ENCODE data around the gene CNOT10.
"Not testable (repeated sequence)": the region's sequence is repeated elsewhere in the genome, so short reads cannot be mapped to it uniquely, and the experiment has no call there.

The CNOT10 gene

DNA sequence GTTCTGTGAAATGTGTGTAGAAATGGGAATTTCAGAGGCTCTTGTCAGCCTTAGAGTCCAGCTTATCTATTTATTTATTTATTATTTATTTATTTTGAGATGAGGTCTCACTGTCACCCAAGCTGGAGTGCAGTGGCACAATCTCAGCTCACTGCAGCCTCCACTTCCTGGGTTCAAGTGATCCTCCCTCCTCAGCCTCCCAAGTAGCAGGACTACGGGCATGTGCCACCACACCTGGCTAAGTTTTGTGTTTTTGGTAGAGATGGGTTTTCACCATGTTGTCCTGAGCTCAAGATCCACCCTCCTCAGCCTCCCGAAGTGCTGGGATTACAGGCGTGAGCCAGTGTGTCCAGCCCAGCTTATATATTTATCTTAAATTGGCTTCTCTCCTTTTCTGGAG, 11.5 kb downstream of the CNOT10 start:
- DNase-seq (ENCODE audit: low read depth in 2 of 2): no peak

- DNase-seq (ENCODE audit: low read depth in 2 of 2): no peak
Observed at GRCh38 chr3:32698506-32698905, 13.5 kb downstream of the CNOT10 start.

GRCh38 chr3:32699429-32699828, 14.4 kb downstream of the CNOT10 start:
- no peak for DNase-seq (ENCODE audit: low read depth in 2 of 2)

GRCh38 chr3:32700244-32700643, 15.3 kb downstream of the CNOT10 start:
- DNase-seq (ENCODE audit: low read depth in 2 of 2): no peak

DNA sequence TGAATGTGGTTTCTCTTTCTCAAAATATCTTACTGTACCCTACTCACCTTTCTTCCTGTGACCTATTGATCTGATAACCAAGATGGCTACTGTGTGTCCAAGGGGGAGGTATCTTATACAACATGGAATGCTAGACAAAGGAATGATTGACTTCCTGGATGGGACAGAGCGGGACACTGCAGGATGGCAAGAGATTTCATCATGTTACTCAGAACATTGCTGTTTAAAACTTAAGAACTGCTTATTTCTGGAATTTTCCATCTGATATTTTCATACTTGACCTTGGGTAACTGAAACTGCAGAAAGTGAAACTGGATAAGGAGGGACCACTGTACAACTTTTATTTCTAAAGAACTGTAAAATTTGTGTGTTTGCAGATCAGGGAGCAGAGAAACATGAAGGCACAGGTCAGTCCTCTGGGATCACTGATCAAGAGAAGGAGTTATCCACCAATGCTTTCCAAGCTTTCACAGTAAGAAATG, 18.5 kb downstream of the CNOT10 start:
- DNase-seq (ENCODE audit: low read depth in 2 of 2): no peak

DNA sequence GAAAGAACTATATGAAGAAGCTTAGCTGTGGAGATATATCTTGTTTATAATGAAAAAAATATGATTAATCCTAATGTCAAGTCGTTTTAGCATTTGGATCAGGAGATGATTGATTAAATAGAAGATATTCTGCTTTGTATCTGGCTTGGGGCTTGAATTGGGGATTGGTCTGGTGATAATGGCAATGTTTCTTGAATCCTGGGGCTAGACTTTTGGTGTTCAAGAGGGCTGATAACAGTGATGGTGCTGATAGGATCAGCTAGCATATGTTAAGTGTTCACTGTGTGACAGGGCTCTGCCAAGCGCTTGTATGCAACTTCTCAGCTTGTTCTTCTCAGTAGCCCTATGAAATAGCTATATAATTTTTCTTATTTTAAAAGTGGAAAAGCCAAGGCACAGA, 20.2 kb downstream of the CNOT10 start:
- no peak for DNase-seq (ENCODE audit: low read depth in 2 of 2)

- no peak for DNase-seq (ENCODE audit: low read depth in 2 of 2)
Observed at GRCh38 chr3:32706348-32707025, 21.5 kb downstream of the CNOT10 start.

GRCh38 chr3:32707026-32707370, 22.0 kb downstream of the CNOT10 start:
- no peak for DNase-seq (ENCODE audit: low read depth in 2 of 2)

- DNase-seq (ENCODE audit: low read depth in 2 of 2): no peak
Observed at GRCh38 chr3:32708672-32709283, 23.8 kb downstream of the CNOT10 start.

DNA sequence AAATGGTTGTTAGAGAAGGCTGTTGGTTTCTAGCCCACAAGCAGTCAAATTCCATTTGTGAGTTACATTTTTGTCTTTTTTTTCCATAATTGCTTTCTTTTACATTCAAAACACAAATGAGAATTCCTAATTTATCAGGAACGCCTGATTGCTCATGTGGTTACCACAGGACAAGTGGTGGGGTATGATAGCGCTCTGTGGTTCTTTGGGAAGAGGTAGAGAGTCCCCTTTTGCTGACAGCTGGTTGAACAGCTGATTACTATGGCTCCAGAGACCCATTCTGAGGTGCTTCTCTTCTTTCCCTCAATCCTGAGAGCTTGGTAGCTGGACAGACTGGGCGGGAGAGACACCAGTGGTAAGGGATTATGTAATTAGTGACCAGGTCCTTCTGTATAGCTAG, 24.4 kb downstream of the CNOT10 start:
- DNase-seq (ENCODE audit: low read depth in 2 of 2): no peak

GRCh38 chr3:32712506-32713055, 27.6 kb downstream of the CNOT10 start:
- no peak for DNase-seq (ENCODE audit: low read depth in 2 of 2)

DNA sequence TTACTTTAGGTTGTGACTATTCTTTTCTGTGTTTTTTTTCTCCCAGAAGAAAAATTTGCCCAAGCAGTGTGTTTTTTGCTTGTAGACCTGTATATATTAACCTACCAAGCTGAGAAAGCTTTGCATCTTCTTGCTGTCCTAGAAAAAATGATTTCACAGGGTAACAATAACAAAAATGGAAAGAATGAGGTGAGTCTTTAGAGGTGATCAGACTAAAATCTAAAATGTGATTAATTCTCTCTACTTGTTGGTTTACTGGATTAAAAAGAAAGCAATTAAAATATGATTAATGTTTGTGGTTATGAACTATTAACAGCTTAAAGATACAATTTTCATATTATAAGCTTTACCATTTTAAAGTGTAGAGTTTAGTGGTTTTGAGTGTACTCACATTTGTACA, 28.2 kb downstream of the CNOT10 start:
- no peak for DNase-seq (ENCODE audit: low read depth in 2 of 2)

DNA sequence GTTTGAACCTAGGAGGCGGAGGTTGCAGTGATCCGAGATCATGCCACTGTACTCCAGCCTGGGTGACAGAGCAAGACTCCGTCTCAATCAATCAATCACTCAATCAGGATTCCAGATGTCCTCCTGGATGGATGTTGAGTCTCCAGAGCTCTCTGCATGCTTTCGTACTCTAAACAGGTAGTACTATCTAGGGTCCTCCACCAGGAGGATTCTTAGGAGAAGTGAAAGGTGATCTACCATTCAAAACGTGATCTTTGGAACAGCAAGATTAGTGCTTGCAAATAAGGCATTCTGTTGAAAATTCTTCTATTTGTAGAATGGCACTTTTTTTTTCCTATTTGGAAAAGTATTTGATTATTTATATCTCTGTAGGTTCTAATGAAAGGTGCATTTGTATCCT, 34.3 kb downstream of the CNOT10 start:
- no peak for DNase-seq (ENCODE audit: low read depth in 2 of 2)

GRCh38 chr3:32719931-32720330, 34.9 kb downstream of the CNOT10 start:
- DNase-seq (ENCODE audit: low read depth in 2 of 2): no peak

GRCh38 chr3:32725721-32726120, 40.7 kb downstream of the CNOT10 start:
- DNase-seq (ENCODE audit: low read depth in 2 of 2): no peak

- DNase-seq (ENCODE audit: low read depth in 2 of 2): no peak
Observed at GRCh38 chr3:32733631-32734229, 48.7 kb downstream of the CNOT10 start.

DNA sequence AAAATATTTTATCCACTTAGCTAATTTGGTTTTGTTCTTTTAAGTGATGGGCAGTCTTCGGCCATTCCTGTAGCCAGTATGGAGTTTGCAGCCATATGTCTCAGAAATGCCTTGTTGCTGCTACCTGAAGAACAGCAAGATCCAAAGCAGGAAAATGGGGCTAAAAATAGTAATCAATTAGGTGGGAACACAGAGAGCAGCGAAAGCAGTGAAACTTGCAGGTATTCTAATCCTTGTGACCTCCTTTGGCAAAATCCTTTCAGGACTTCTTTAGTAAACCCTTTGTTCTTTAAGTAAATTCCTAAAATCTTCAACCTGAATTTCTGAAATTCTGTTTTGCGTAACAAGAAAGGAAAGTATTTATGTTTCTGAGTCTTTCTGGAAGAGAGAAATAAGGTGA, 49.8 kb downstream of the CNOT10 start:
- DNase-seq (ENCODE audit: low read depth in 2 of 2): no peak

DNA sequence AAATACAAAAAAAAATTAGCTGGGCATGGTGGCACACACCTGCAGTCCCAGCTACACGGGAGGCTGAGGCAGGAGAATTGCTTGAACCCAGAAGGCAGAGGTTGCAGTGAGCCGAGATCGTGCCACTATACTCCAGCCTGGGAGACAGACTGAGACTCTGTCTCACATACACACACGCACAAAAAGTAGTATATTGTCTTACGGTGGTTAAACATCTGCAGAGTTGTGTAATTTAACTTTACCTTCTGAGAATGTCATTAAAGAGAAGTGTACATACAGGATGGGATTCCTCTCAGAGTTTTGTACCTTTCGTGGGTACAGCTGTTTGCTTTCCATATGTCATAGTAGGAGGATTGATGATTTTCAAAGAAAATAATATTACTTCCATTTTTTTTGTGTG, 58.5 kb downstream of the CNOT10 start:
- not testable (repeated sequence) for DNase-seq (ENCODE audit: low read depth in 2 of 2)

DNA sequence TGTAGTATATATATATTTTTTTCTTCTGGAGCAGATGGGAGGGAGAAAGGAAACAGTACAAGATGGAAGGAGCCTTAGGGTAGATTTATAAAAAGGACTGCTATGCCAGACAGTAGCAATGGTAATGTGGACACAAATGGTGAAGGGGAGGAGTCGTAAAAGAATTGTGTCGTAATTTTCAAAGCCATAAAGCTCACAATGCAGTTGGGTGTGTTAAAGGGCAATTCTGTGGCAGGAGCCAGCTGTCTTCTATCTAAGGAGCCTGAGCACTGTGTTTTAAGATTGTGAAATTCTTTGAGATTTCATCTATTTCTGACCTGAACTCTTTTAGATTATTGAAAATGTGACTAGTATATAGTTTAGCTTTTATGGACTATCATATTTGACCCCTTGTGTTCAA, 58.9 kb downstream of the CNOT10 start:
- DNase-seq (ENCODE audit: low read depth in 2 of 2): no peak

- DNase-seq (ENCODE audit: low read depth in 2 of 2): no peak
Observed at GRCh38 chr3:32751377-32751776, 66.4 kb downstream of the CNOT10 start.

DNA sequence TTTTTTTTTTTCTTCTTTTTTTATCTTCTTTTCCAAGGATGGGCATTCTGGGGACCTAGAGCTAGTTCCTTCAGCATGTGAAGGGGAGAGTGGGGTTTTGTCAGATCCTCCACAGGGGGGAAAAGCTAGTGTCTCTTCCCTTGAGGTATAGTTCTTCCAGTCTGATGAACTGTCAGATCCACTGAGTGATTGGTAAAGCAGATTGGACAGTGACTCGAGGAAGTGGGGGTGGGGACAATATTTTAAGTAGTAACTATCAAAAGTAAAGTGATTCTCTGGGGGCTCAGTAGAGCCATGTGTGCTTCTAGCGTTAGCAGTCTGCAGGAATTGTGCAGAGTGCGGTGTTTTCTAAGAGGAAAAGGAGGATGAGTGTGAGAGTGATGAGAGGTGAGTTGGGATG, 70.8 kb downstream of the CNOT10 start:
- no peak for DNase-seq (ENCODE audit: low read depth in 2 of 2)

DNA sequence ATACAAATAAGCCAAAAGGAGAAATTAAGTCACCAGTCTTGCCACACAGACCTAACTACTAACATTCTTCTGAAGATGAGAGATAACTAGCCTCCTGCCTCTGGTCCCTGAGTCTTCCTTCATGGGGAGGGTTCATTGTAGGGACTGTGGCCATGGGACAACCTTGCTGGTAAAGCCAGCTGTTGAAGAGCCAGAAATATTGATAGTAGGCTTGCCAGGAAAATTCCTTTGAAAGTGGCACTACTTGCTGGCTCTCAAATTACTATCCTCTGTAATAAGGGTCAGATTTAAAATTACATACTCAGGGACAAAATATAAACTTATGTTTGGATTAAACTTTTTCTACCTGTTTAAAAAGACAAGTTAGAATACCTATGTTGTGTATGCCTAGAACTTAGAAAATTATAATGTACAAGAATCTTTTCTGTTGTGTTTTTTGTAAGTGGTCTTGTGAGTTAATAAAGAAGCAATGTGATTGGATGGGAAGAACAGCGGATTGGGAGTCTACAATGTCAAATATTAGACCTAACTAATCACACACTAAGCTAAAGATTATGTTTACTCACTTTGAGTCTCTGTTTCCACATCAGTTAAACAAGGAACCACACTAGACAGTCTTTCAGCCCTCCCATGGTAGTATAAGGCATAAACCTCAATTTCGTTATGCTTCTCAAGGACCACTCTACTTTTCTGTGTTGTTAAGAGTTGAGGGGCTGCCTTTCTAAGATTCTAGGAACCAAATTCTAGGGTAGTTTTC, 72.8 kb downstream of the CNOT10 start:
- no peak for DNase-seq (ENCODE audit: low read depth in 2 of 2)

Measured in stimulated activated CD8-positive, alpha-beta memory T cell treated with anti-CD3 and anti-CD28 coated beads, Interleukin-15, amount 100 ng/mL, for 48 hours (primary cell).